H1 (cell line): ENCODE data around the gene TUBGCP3. TPM values are rescaled to one million over a fixed set of nuclear protein-coding genes. Genes with fewer than 3 reads are reported as not detected.

Experiments used
- CTBP2 ChIP-seq: IDR thresholded peaks from 2 replicates; pipeline ENCODE4 v1.7.0; 2011; ENCODE audit warnings: borderline replicate concordance, mild to moderate bottlenecking, moderate library complexity, mixed read lengths, low read length; ENCODE audit not compliant: insufficient read depth, insufficient read length
- JUND ChIP-seq: IDR thresholded peaks from 2 replicates; pipeline ENCODE4 v1.6.1; 2011; ENCODE audit warnings: mild to moderate bottlenecking, improper control_type of control experiment, low read length
- KDM5A ChIP-seq: fragments of 200-600 bp; IDR thresholded peaks from 2 replicates; pipeline ENCODE4 v1.7.1; 2012; ENCODE audit warnings: mild to moderate bottlenecking, low read length, inconsistent platforms, mixed read lengths
- MAFK ChIP-seq: IDR thresholded peaks from 2 replicates; pipeline ENCODE4 v1.6.1; 2012; ENCODE audit warnings: low read depth, mild to moderate bottlenecking, improper control_type of control experiment, low read length
- SP2 ChIP-seq: IDR thresholded peaks from 2 replicates; pipeline ENCODE4 v1.6.1; 2012; ENCODE audit warnings: mild to moderate bottlenecking, low read length, inconsistent platforms
- polyA plus RNA-seq, 7 experiments: library from polyadenylated mRNA; depleted of rRNA in 3 of 7; stranded (reverse) in 5 of 7; unstranded in 2 of 7; fragments of >200 nt in 5 of 7; fragments of 200-250 nt in 2 of 7; gene quantifications; 1 replicate in 5 of 7; 2 replicates in 1 of 7; 4 replicates in 1 of 7; pipeline versions ENCODE4 v1.2.1 to v1.2.3, GENCODE V29; 2011 to 2013; ENCODE audit warnings: missing spikeins in 2 of 7, mixed read lengths in 2 of 7
- total RNA-seq: library from RNA; stranded (reverse); fragmentation: NEBNext Ultra II Directional; extraction: Animal tissue kit (Norgen Biotek cat#: 25700); gene quantifications from 2 replicates; pipeline ENCODE4 v1.2.1, GENCODE V29; 2021
- TF ChIP-seq, protein P1 (sequence below): IDR thresholded peaks from 2 replicates; pipeline ENCODE4 v1.6.1; 2011; ENCODE audit warnings: low read depth, mild to moderate bottlenecking, low read length; ENCODE audit not compliant: insufficient read depth

Gene TUBGCP3
- total and polyA plus RNA-seq, 2 of the 8 experiments (the other 6 are each of a cell fraction or from before 2014, with no cell fraction given), result 27.0 to 31.7 TPM

DNA sequence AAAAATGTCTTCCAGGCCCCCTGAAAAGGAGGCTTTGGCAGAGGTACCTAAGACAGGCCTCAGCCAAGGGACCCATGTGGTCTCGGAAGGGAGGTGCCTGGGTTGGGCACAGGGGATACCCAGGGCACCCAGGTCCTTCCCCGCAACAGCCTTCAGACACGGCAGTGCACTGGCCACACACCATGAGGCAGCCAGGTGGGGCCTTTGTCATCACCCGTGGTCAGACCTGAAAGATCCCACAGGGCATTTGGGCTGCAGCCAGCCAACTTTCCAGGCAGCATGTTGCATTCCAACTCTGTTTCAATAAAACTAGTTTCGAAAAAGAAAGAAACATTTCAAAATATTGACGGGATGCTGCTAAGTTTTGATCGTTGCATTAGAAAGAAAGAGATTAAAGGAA is 4.7 kb upstream of the TUBGCP3 start (continued):
- TF ChIP-seq CTBP2, result no peak
- TF ChIP-seq, protein P1, sequence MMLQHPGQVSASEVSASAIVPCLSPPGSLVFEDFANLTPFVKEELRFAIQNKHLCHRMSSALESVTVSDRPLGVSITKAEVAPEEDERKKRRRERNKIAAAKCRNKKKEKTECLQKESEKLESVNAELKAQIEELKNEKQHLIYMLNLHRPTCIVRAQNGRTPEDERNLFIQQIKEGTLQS, result no peak
- TF ChIP-seq SP2, result no peak
- no peak for TF ChIP-seq MAFK
- TF ChIP-seq JUND, result no peak
- no peak for TF ChIP-seq KDM5A
